Measurements from ENCODE around the gene POTEE.
"Not testable (repeated sequence)": the region's sequence is repeated elsewhere in the genome, so short reads cannot be mapped to it uniquely, and the experiment has no call there.

The POTEE gene

GRCh38 chr2:131209030-131209772 lies at the start of gene POTEE:
Gene POTEE (plus strand): TSS chr2:131209536. CDS start chr2:131218403, 8,867 bp downstream.
- not testable (repeated sequence) for DNase-seq (ENCODE audit: low spot score)

GRCh38 chr2:131165562-131165961 lies 43.8 kb upstream of the POTEE start:
- DNase-seq (ENCODE audit: low spot score) = not testable (repeated sequence)

GRCh38 chr2:131168538-131168937 lies 40.8 kb upstream of the POTEE start:
- DNase-seq (ENCODE audit: low spot score) = no peak

- not testable (repeated sequence) for DNase-seq (ENCODE audit: low spot score)
These were observed 31.3 kb upstream of the POTEE start for GRCh38 chr2:131178050-131178449.

- not testable (repeated sequence) for DNase-seq (ENCODE audit: low spot score)
These were observed 30.5 kb upstream of the POTEE start for GRCh38 chr2:131178721-131179418.

GRCh38 chr2:131181451-131181850 lies 27.9 kb upstream of the POTEE start:
- DNase-seq (ENCODE audit: low spot score) = not testable (repeated sequence)

GRCh38 chr2:131193421-131193820 lies 15.9 kb upstream of the POTEE start:
- not testable (repeated sequence) for DNase-seq (ENCODE audit: low spot score)

GRCh38 chr2:131196186-131196585 lies 13.2 kb upstream of the POTEE start:
- not testable (repeated sequence) for DNase-seq (ENCODE audit: low spot score)

GRCh38 chr2:131201098-131201497 lies 8.2 kb upstream of the POTEE start:
- DNase-seq (ENCODE audit: low spot score) = no peak

GRCh38 chr2:131207839-131208238 lies 1.5 kb upstream of the POTEE start:
- not testable (repeated sequence) for DNase-seq (ENCODE audit: low spot score)

GRCh38 chr2:131209773-131210104 lies 403 bp downstream of the POTEE start:
- DNase-seq (ENCODE audit: low spot score) = not testable (repeated sequence)

GRCh38 chr2:131210434-131211211 lies 1.3 kb downstream of the POTEE start:
- not testable (repeated sequence) for DNase-seq (ENCODE audit: low spot score)

GRCh38 chr2:131217238-131217986 lies 8.1 kb downstream of the POTEE start:
- DNase-seq (ENCODE audit: low spot score) = not testable (repeated sequence)

GRCh38 chr2:131235543-131236449 lies 26.5 kb downstream of the POTEE start:
- DNase-seq (ENCODE audit: low spot score) = not testable (repeated sequence)

All from HuH-7 (cell line).